NB4 (cell line): ENCODE data around the gene LDLRAD1.

Source experiments
- CTCF ChIP-seq: IDR thresholded peaks from one replicate; pipeline ENCODE4 v1.5.1; 2012; ENCODE audit warnings: low read depth, low read length
- MAX ChIP-seq: IDR thresholded peaks from 2 replicates; pipeline ENCODE4 v1.6.1; 2011; ENCODE audit warnings: low read depth, low read length
- POLR2A ChIP-seq: IDR thresholded peaks from 2 replicates; pipeline ENCODE4 v1.6.1; 2011; ENCODE audit warnings: mild to moderate bottlenecking; ENCODE audit not compliant: insufficient read length; ENCODE audit errors: extremely low read depth

- TF ChIP-seq POLR2A, result no peak
- TF ChIP-seq CTCF, result no peak
- TF ChIP-seq MAX, result no peak
Measured at GRCh38 chr1:54052431-54052933, 34.5 kb upstream of the LDLRAD1 start.
